Measurements from ENCODE around the gene MRPL52.
"Not testable (repeated sequence)": the region's sequence is repeated elsewhere in the genome, so short reads cannot be mapped to it uniquely, and the experiment has no call there.

DNA sequence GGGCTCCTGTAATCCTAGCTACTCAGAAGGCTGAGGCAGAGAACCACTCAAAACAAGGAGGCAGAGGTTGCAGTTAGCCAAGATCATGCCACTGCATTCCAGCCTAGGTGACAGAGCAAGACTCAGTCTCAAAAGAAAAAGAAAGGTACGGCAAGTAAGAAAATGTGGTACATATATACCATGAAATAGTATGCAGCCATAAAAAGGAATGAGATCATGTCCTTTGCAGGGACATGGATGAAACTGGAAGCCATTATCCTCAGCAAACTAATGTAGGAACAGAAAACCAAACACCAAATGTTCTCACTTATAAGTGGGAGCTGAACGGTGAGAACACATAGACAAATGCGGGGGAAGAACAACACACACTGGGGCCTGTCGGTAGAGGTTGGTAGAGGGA, 24.5 kb upstream of the MRPL52 start:
- TF ChIP-seq POLR2A, POLR2AphosphoS5 (IDR thresholded peaks at IDR 0.05; ENCODE audit: low read depth, low read length): not testable (repeated sequence)
